ENCODE data around the gene ABT1. TPM values are rescaled to one million over a fixed set of nuclear protein-coding genes. Genes with fewer than 3 reads are reported as not detected.

The ABT1 gene
- total RNA-seq, 1 experiment from 2014 or later = 26.7 TPM

- Histone ChIP-seq H3K4me3 (replicated peaks in 1 of 2; ENCODE audit: low read depth in 1 of 2, low read length in 2 of 2) (no peak overlapping the region), H3K79me2 (ENCODE audit: insufficient read depth, low read length) (no peaks in the 10 kb centered on the region), H3K4me2 (ENCODE audit: low read length) (no peak overlapping the region), H3K9me3 (ENCODE audit: control insufficient read depth in 1 of 2, insufficient read depth in 1 of 2, low read depth in 1 of 2, low read length in 2 of 2) (no peaks in the 10 kb centered on the region), H2AFZ (ENCODE audit: low read depth, low read length, poor library complexity, severe bottlenecking) (no peak overlapping the region), H3K9me2 (ENCODE audit: insufficient read depth) (no peaks in the 10 kb centered on the region), H3K9ac (ENCODE audit: low read length) (no peak overlapping the region), H3K27me3 (ENCODE audit: insufficient read depth, low read length) (no peaks in the 10 kb centered on the region), H3K36me3 (ENCODE audit: control insufficient read depth in 1 of 2, insufficient read depth in 2 of 2, low read length in 2 of 2) (peaks cover 2 to 10% of the 10 kb centered on the region in 2 experiments; a peak in 1 of 4 replicates), H3K4me1 (ENCODE audit: control insufficient read depth in 1 of 2, insufficient read depth in 2 of 2, low read length in 2 of 2) (no peaks in the 10 kb centered on the region; a peak in 1 of 4 replicates), H3K27ac (ENCODE audit: low read depth, low read length) (no peak overlapping the region), H4K20me1 (ENCODE audit: insufficient read depth) (no peaks in the 10 kb centered on the region)
- ATAC-seq (no peak), DNase-seq (ENCODE audit: low read depth, low spot score) (no peak)
- intact Hi-C loops (cut with micrococcal nuclease) = no loop called here
- ChIA-PET POLR2A (no interaction called here), CTCF (no interaction called here), RAD21 (ENCODE audit: low non-redundant PET in 1 of 2, low total read pairs in 2 of 2, uncharacterized antibody in 2 of 2, unreplicated experiment in 2 of 2) (no interaction called here)
- TF ChIP-seq SIN3A (IDR thresholded peaks at IDR 0.05; ENCODE audit: low read depth) (no peak), MAX (IDR thresholded peaks at IDR 0.05) (no peak), CBX3 (IDR thresholded peaks at IDR 0.05; ENCODE audit: low read depth) (no peak), JUND (IDR thresholded peaks at IDR 0.05) (no peak), ELF1 (IDR thresholded peaks at IDR 0.05; ENCODE audit: borderline replicate concordance, low read depth) (no peak), ZFX (IDR thresholded peaks at IDR 0.05) (no peak), EZH2 (IDR thresholded peaks at IDR 0.05) (no peak), ZBTB33 (IDR thresholded peaks at IDR 0.05; ENCODE audit: extremely low read depth, insufficient replicate concordance, low read length) (no peak), SRF (IDR thresholded peaks at IDR 0.05; ENCODE audit: low read depth) (no peak), YY1 (IDR thresholded peaks at IDR 0.05; ENCODE audit: extremely low read depth, insufficient replicate concordance, low read depth, low read length) (no peak), SP1 (IDR thresholded peaks at IDR 0.05; ENCODE audit: low read depth) (no peak), POLR2AphosphoS5 (IDR thresholded peaks at IDR 0.05; ENCODE audit: low read depth, low read length) (no peak)
- no TSS peak for BruUV-seq (replicated peaks)
These were observed 7.3 kb downstream of the ABT1 start for GRCh38 chr6:26604026-26604425.

Measured in HCT116 (cell line).